NOMO-1 (cell line): ENCODE results near the gene GAREM1.
"Not testable (repeated sequence)": the region's sequence is repeated elsewhere in the genome, so short reads cannot be mapped to it uniquely, and the experiment has no call there.

ENCODE experiments used
- DNase-seq, 2 experiments: peaks; one replicate each; lab custom pipeline; 2025; ENCODE audit not compliant: unreplicated experiment in 2 of 2; lab: John Stamatoyannopoulos, UW

GAREM1 gene

DNA sequence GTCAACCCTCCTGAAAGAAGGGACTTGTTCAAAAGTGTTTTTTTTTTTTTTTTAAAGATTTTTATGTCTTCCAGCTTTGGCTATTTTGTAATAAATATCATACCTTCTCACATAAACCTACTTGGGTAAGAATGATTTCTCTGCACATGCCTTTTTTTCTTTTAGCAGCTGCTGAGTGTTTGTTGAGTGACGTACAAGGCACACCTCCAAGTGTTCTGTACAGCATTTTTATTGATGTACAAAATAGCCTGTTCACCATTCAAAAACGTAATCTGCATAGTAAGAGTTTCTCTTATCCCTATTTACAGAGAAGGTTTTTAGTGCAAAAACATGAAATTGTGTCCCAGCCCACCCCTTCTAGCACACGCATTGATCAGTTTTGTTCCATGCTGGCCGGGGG, 203.2 kb downstream of the GAREM1 start:
- no peak for DNase-seq

DNA sequence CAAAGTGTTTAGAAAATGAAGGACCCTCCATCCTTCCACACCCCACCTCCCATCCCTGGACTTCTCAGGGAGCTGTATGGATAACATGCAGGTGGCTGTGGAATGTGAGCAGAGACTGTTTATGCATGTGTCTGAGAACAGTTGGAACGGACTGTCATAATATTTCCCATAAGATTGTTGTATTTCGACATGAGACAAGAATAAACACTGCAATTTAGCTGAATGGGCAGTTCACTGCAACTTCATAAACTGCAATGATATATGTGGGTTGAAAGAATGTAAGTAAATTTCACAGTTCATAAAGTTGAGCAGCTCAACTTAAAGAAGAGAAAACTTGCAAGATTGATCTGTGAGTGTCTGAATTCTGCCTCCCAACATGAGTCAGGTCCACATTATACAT, 206.3 kb downstream of the GAREM1 start:
- DNase-seq, result no peak

DNA sequence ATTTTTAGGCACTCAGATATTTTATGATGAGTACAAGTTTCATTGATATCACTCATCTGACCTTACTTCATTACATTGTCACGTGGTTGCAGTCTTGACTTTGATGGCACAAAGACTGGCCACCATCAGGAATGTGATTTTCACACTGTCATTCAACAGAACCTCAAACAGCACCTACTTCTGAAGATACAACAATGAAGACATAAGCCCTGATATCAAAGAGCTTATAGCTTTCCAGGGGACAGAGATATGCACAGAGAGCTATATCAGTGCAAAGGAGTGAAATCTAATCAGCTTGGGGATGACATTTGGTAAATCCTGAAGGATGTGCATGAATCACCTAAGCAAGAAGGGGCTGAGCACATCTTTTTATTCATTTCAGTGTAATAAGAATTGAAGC, 208.6 kb downstream of the GAREM1 start:
- DNase-seq, result no peak

DNA sequence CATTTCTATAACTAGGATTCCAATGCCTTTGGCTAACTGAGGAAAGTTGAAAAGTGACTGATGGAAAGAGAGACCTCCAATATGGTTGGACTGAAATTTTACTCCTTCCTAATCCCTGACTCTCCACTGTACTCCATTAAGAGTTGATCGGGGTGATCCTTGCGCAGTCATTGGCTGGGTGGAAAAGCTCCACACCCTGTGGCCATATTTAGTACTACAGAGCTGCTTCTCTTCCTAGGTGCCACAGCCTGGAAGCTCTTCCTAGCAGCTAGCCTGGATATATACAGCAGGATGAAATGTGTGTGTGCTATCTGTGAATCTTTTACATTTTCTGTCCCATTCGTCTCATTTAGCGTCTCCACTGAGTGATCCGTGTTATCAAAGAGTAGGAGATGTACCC, 209.7 kb downstream of the GAREM1 start:
- DNase-seq, result no peak

DNA sequence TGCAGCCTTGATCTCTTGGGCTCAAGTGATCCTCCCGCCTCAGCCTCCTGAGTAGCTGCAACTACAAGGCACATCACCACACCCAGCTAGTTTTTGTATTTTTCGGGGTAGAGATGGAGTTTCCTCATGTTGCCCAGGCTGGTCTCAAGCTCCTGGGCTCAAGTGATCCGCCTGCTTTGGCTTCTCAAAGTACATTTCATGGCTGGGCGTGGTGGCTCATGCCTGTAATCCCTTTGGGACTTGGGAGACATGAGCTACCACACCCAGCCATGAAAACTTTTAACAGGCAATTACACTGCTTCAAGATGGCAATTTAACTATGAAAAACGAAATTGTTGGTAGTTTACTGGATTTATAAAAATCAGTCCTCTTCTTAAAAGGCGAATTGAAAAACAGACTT, 211.1 kb downstream of the GAREM1 start:
- no peak for DNase-seq

DNA sequence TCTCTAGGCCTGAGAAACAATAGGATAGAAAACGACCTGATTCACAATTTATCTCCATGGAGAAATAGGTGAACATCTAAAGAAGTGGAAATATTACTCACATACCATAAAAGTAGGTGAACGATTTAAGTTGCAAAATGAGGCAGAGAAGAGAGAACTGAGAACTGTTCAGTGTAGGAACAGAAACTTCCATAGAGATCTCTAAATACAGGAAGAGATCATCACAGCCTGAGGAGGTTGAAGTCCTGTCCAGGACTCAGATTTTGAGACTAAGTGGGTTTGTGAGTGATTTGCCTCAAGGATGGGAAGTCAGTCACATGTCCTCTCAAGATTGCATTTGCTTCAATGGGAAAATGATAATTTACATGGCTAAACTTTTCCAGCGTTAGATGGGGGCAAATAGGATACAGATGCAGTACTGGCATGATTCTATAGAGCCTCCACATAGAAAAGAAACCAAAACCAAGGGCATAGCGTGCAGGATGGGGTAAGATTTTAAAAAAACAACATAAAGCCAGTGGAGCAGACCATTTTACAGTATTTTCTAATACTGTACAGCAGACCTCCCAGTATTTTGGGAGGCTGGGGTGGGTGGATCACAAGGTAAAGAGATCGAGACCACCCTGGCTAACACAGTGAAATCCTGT, 212.0 kb downstream of the GAREM1 start:
- DNase-seq, result peak; percentile 1 to 63

DNA sequence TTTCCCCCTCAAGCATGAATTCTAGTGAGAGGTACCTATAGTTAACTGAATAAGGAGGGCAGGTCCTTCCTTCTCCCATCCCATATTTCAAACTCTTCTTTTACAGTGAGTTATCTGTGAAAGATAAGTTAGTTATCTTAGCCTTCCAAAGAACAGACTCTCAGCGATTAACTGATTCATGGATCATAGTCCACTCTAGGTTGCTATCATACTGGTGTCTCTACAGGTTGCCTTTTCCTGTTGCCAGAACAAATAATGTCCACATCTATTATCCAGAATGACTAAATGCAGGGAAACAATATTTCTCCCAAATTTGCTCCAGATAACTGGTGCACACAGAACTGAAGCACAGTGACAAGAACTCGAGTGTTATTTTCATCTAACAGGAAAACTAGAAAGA, 212.5 kb downstream of the GAREM1 start:
- no peak for DNase-seq

DNA sequence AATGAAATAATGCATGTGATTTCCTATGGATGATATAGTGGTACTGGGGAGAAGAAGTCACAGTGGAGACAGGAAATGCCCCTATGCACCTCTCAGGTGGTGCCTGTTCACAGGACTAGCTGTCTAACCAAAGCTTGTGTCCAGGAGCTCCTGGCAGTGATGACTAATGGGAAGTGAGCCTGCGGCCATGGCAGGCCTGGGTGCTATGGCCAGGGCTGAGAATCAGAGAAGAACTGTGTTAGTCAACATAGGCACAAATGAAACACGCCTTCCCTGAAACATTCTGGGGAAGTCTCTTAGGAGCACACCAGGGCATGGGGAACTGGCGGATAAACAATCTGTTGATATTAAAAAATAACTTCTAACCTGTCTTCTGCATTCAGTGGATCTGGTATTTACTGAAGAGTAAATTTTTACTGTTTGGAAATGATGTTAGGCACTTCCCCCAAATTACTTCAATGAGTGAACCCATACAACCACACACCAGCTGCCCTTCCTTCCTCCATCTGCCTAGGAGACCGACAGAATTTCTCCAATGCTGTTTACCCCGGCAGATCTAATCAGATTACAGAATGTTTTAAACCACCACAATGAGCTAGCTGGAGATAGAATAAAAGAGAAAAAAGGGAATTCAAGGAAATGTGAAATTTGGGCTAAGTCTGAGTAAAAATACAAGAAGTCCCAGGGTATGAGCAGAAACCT, 213.4 kb downstream of the GAREM1 start:
- peak in 1 of 2 experiments; percentile 6 for DNase-seq

DNA sequence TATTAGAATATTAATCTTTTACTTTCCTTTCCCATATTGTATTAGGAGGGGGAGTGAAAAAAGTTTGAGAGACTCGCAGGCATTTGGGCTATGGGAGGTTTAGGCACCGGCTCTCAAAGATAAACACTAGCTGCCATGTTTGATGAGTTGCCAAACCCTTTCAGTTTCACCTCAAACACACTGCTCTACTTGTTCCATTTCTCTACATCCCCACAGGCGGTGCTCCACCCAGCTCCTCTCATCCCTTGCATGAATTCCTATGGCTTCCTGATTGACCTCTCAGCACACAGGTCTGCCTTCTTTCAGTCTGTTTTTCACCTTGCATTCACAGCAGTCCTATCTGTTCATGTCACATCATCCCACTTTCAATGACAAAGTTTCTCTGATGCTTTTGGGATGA, 215.1 kb downstream of the GAREM1 start:
- no peak for DNase-seq

DNA sequence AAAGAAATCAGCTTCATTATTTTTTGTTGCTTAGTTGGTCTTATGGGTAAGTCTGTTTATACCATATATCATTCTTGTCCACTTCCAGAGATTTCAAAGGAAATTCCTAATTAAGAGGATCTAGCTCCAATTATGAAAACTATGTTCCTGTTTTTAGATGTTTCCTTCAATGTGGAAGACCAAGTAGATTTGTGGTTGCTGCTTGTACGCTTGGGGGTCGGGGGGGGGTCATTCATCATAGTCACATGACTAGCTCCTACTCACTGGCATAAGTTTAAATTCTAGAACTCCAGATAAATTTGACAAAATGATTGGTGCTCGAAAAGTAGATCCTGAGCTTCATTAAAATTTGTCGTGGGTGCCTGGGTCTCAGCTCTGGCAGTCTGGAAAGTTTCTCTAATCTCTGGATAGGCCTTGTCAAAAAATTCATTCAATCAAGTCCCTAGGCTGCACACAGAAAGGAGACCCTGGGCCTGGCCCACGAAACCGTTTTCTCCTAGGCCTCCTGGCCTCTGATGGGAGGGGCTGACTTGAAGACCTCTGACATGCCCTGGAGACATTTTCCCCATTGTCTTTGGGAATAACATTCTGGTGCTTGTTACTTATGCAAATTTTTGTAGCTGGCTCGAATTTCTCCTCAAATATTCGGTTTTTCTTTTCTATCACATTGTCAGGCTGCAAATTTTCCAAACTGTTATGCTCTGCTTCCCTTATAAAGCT, 218.4 kb downstream of the GAREM1 start:
- no peak for DNase-seq

DNA sequence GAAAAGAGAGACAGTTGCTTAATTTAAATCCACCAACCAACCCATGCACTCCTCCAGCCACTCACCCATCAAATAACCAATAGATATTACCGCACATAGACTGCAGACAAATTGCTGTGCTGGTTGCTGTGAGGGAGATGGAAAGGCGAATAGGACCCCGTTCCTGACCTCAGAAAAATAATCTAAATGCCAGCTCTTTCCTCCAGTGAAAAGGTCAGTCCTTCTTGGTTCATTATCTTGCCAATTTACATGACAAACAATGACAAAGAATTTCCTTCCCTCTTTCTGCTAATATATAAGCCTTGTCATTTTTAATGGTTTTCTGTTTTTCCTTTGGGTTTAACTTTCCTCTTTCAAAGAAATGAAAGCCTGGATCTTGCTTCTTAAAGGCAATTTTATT, 219.2 kb downstream of the GAREM1 start:
- DNase-seq, result no peak

DNA sequence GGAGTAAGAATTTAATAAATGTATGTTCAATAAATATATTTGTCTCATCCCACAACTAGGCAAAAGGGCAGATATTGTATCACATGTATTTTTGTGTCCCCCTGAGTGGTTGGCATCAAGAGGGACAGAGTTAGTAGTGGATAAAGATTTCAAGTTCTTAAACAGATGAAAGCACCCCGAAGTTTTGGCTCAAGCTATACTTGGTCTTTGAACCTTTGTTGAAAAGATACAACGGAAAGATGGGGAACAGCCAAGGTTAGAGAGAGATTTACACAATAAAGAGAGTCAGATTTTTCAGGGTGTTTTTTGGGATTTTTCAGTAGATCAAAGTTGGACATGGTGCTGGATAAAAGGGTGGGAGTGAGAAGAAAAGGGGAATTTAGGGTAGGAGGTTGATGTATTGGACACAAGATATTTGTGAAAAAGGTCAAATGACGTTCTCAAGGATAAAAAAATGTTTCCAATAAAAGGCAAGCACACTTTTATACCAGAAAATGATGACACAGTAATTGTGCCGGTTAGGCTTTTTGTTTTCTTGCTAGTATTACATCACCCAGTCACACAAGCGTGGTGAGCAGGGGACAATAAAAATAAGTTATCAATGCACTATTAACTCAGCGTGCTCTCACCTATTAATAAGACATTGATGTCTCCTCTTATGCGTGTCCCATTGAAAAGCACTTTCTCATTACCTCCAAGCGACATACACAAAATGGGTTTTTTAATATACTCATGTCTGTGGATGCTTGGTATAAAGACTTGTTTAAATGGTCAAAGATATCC, 221.3 kb downstream of the GAREM1 start:
- no peak for DNase-seq

DNA sequence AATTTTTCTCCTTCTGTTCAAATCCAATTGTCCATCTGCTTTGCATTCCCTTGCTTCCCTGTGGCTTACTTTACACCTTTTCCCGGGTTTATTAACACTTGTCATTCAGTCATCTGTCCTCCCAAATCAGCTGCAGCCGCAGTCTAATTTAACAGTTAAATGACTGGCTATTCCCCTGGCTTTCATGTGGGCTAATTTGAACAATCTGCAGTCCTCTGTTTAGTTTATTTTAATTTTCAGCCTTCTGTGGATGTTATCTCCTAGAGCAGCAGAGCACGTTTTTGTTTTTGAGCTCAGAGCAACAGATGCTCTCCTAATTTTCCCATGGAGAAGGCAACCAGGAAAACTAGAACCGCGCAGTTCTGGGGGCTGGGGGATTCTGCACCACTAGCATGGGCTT, 225.8 kb downstream of the GAREM1 start:
- no peak for DNase-seq

DNA sequence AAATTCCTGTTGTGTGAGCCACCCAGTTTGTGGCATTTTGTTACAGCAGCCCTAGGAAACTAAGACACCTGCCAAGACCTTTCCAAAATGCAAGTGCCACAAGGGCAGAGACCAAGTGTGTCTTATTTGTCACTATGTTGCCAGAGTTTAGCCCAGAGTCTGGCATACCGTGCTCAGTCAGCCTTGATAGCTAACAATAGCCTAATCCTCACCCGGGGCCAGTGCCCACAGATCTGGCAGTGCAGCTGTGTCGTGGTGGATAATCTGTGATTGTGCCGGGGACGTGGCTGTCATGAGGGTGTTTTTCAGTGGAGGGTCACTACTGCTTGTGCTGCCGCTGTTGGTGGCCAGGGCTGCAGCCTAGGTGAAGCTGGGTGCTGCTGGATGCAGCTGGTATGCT, 227.3 kb downstream of the GAREM1 start:
- DNase-seq, result no peak

DNA sequence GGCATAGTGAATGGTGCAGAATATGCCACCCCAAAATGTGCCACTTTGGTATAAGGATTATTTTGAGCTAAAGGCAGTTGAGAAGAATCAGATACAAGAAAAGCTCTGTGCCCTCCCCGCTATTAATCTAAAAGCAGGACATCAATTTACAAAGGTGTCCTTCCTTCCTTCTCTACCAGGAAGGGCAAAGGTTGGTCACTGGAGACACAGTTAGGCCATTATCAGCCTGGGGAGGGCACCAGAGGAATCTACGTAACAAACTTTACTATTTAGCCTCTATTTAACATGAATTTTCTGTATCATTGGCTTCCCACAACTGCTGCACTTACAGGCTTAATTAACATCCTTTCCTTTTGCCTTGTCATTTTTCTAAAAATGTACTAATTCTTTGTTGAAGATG, 228.3 kb downstream of the GAREM1 start:
- DNase-seq, result no peak

DNA sequence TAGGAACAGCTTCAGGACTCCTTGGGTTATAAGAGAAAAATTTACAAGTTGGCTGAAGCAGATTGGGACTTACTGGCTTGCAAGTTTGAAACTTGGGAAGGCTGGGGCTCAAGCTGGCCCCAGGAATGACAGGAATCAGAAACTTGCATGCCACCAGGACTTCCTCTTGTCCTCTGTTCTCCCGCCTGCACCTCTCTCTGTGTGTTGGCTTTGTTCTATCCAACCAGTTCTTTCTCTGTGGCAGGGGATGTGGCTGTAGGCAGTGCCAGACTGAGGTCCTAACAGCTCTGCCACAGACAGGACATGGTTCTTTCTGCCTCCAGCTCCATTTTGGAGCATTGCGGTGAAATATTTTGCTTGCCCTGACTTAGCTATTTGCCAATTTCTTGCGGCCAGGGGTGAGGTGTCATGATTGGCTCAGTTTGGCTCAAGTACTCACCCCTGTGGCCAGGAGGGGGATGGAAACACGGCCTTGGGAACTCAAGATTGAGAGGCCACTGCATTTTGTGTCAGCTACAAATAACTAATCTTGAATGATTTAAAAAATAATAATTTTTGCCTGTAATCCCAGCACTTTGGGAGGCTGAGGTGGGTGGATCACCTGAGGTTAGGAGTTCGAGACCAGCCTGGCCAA, 231.9 kb downstream of the GAREM1 start:
- no peak for DNase-seq

DNA sequence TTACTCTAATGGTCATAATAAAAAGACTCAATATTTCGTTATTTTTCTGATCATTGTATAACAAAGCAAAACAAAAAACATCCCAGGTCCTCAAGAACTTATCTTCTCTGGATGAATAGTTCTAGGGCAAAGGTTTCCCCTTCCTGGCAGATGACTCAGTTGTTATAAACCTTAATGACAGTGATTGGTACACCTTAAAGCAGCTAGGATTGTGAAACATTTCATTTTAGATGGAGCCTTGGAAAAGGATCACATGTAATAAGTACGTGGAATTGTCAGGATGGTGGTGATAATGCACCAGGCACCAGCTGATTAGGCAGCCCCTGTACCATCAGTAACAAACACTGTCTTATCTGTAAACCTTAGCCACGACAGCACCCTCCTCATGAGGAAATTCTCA, 233.6 kb downstream of the GAREM1 start:
- no peak for DNase-seq

DNA sequence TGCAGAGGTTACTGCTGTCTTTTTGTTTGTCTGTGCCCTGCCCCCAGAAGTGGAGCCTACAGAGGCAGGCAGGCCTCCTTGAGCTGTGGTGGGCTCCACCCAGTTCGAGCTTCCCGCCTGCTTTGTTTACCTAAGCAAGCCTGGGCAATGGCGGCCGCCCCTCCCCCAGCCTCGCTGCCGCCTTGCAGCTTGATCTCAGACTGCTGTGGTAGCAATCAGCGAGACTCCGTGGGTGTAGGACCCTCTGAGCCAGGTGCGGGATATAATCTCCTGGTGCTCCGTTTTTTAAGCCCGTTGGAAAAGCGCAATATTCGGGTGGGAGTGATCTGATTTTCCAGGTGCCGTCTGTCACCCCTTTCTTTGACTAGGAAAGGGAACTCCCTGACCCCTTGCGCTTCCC, 237.3 kb downstream of the GAREM1 start:
- DNase-seq, result not testable (repeated sequence)

DNA sequence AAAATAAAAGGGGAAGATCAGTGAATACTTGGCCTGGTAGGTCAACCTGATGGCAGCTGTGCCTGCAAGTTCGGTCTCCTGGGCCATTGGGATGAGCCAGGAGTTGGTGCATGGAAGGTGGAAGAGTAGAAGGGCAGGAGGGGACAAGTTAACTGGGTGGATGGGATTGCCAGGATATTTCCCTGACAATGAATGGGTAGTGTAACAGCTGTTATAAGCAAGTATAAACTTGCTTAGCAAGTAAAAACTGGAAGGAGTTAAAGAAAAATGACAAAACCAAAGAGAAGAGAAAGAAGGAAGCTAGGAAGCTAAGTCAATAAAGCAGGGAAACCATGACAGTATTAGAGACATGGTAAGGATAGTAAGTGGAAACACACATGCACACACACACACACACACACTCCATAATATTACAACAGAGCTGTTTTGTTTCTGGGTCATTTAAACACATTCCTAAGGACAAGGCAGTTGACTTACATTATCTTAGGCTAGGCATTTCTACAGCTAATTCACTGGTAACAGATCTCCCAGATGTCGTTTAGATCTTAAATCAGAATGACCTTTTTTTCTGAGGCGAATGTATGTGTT, 251.2 kb downstream of the GAREM1 start:
- no peak for DNase-seq

DNA sequence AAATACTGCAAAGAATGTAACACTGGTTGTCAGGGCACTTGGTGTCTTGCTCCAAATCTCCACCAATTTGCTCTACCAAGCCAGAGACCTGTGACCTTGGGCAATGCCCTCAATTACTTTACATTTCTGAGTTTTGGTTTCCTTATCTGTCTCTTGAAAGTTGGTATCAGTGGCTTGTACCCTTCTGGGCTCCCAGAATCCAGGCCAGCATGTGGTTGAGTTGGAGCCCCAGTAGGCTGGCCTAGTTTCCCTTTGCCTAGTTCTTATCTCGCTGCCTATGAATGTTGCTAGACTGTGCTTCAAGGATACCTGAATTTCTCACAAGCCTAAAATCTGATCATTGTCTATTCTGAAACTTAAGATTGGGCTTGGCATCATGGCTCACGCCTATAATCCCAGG, 254.3 kb downstream of the GAREM1 start:
- no peak for DNase-seq
